Stimulated activated CD8-positive, alpha-beta memory T cell treated with anti-CD3 and anti-CD28 coated beads, Interleukin-4, amount 100 ng/mL, for 48 hours (primary cell): ENCODE data around the gene EPPIN.

Experiments
- DNase-seq: peaks from one replicate; pipeline ENCODE4 v3.0.0-alpha.2; 2020

Gene EPPIN

DNA sequence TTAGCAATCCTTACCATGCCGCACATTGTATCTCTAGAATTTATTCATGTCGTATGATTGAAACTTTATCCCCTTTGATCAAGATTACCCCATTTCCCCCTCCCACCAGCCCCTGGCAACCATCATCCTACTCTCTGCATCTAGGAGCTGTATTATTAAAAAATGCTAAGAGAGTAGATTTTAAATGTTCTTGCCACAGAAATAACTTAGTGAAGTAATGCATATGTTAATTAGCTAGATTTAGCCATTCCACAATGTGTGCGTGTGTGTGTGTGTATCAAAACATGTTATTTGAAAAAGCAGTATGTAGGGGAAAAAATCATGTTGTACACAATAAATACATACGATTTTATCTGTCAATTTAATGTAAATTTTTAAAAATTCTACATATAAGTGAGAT lies 19.9 kb downstream of the EPPIN start:
- no peak for DNase-seq

DNA sequence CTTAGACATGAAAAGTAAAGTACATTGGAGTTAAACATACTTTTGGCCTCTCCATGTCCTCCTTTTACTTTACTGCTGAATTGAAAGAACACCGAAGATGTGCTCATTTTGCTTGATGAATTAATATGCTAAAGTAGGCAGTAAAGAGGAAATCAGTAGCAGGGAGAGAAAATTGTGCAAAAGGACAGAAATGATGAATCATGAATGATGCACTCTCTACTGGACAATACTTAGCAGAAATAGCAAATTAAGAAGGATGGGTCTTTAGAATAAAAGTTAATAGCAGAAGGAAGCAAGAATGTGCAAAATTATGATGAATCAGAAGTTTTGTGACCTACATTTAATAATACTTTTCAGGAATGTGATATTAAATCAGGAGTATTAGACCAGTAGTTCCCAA lies 23.4 kb downstream of the EPPIN start:
- no peak for DNase-seq

- DNase-seq, result no peak
These were observed 28.9 kb downstream of the EPPIN start for GRCh38 chr20:45518282-45518681.

GRCh38 chr20:45515147-45515913 lies 31.9 kb downstream of the EPPIN start, which contains the start of gene SPINT3:
Gene SPINT3, minus strand, starts transcription at chr20:45515622. Its CDS starts 14 bp downstream, at chr20:45515608.
- no peak for DNase-seq

- no peak for DNase-seq
These were observed 36.8 kb downstream of the EPPIN start for GRCh38 chr20:45510242-45510862.

- no peak for DNase-seq
These were observed 38.1 kb downstream of the EPPIN start for GRCh38 chr20:45509091-45509490.

DNA sequence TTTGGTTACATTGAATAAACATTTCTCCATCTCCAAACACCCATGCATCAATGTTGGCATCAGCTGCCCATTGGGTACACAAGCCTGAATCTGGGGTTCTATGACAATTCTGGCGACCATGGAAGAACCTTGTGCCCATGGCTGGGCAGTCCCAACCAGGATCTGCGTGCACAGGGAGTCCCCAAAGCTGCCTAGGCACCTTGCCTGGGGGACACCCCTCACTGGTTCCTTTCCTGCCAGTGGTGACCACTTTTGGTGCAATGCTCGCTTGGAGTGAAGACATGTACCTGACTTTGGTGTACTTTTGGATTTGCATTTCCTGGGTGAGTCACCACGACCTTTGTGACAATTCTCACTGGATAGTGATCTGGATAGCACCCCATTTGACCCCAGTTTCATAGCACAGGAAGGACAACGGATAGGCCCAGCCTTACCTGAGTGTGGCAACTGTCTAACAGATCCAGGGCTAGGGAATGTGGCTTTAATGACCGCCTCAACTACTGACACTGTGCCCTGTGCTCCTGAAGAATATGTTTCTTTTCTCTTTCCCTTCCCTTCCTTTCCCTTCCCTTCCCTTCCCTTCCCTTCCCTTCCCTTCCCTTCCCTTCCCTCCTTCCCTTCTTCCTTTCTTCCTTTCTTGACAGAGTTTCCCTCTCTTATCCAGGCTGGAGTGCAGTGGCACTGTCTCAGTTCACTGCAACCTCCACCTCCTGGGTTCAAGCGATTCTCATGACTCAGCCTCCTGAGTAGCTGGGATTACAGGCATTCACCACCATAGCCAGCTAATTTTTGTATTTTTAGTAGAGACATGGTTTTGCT lies 38.9 kb downstream of the EPPIN start:
- no peak for DNase-seq

- no peak for DNase-seq
These were observed 40.0 kb downstream of the EPPIN start for GRCh38 chr20:45507011-45507820.

DNA sequence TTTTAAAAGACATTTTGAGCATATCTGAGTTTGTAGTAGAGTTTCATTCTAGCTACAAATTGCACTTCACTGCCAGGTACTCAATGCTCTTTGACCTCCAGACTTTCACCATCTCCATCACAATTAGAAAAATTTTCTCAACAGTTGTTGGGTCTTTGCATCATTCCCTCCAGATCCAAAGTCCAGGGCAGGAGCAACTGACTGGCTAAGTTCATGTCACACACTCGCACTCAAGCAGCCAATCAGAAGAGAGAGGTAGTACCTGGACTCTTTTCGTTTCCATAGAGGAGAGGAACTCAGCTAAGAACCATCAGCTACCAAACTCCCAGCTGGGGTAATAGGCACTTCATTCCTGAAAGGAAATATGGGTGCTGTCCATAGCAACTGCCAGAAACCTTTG lies 40.8 kb downstream of the EPPIN start:
- no peak for DNase-seq

GRCh38 chr20:45503403-45503802 lies 43.8 kb downstream of the EPPIN start:
- DNase-seq, result no peak

GRCh38 chr20:45502561-45502960 lies 44.6 kb downstream of the EPPIN start:
- no peak for DNase-seq

DNA sequence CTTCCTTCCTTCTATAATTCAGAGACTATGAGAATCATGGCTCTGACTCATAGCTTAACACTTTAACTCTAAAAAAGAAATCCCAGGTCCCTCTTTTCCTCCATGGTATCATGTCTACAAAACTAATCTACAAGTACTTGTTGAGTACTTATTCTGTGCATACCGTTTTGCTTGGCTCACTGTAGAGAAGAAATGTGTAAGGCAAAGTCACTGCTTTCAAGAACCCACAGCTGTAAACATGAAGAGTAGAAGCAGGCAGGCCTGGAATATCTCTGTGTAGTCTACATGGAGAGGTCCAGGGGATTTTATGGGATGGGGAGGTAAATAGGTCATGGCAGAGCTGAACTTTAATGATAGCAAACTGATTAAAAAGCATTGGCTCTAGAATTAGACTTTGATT lies 45.6 kb downstream of the EPPIN start:
- no peak for DNase-seq

DNA sequence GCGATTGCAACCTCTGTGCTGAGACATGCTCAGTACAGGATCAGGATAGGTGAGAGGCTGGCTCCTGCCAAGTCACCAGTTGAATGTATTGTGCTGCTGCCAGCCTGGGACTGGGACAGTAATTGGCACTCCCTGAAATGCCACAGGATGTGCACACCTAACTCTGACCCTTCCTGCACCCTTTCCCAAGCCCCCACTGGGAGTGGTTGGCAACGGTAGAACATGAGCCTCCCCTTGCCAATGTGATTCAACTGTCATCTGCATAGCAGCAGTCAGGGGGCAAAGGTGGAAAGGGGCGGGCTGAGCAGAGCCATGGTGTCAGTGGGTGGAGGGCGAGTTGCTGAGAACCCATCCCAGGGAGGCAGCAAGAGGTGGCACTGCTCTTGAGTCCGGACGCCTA lies 47.2 kb downstream of the EPPIN start:
- DNase-seq, result no peak

DNA sequence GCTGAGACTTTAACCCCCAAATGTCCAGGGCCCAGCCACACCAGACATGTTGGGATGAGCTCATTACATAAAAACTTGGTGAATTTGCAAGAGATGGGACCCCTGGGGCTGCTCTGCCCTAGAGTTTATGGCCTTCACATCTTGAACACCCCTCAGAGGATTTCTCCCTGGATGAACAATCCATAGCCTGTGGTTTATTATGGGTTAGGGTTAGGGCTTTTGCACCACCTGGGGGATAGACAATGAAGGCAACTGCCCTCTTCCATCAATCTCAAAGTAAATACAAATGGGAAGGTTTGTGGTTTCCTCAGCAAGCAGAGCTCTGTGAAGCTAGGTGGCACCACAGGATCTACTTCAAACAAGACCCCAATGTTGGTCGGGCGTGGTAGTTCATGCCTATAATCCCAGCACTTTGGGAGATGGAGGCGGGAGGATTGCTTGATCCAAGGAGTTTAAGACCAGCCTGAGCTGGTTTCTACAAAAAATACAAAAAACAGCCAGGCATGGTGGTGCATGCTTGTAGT lies 49.2 kb downstream of the EPPIN start:
- DNase-seq, result no peak

GRCh38 chr20:45496166-45496565 lies 51.0 kb downstream of the EPPIN start:
- no peak for DNase-seq

DNA sequence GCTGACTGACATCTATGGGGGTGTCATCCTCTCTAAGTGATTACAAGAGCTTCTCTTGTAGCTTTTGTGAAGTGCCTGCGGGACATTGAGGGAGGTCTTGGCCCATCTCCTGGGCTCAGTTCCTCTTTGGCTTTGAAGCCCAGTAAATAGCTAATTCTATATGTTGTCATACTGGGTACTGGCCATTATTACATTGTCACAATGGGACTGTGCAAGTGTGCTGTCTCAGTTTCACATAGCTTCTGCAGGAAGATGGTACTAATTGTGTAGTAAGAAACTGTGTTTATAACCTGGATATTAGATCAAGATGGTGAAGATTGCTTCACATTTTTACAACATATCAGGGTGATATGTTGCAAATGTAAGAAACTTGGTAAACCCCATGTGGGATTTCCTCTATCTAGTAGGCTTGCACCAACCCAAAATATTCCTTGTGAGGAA lies 51.7 kb downstream of the EPPIN start:
- DNase-seq, result no peak
